ENCODE data around the gene GSK3B. TPM values are rescaled to one million over a fixed set of nuclear protein-coding genes. Genes with fewer than 3 reads are reported as not detected.
A peak's percentile ranks its signal among the peaks of the same experiment; 100 is the strongest.

GSK3B gene
- total and polyA plus RNA-seq, 2 donors from 2014 or later, result 6.4 to 52.1 TPM

DNA sequence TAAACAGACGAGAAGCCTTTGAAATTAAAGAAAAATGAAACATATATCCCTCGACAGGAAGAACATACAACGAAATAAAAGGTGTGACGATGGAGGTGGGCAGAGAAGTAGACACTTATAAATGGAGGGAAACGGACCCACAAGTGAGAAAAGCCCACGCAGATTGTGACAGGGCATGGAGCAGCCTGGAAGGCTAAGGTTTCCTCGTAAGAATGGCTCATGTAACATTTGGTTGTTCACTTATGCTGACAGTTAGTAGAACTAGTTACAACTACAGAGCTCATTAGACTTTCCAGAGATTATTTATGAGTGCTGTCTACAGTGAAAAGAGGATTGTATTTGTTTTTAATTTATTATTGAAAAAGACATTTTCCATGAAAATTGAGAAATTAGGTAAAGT is 229.8 kb downstream of the GSK3B start:
- intact Hi-C loops (cut with DNase I), result no loop called here
- Histone ChIP-seq H3K36me3 (ENCODE audit: control insufficient read depth in 2 of 3, insufficient read depth in 3 of 3, low read length in 3 of 3) (peaks cover 0 to 13% (median 8%) of the 10 kb centered on the region in 3 donors), H3K9me3 (ENCODE audit: control insufficient read depth in 2 of 3, insufficient read depth in 1 of 3, low read length in 3 of 3) (no peaks in the 10 kb centered on the region), H3K27me3 (ENCODE audit: control insufficient read depth, insufficient read depth, low read length) (no peaks in the 10 kb centered on the region), H3K4me3 (ENCODE audit: low read length in 3 of 3) (no peak overlapping the region), H3K9ac (ENCODE audit: low read length in 3 of 3) (no peak overlapping the region), H3K4me1 (ENCODE audit: control insufficient read depth in 2 of 3, insufficient read depth in 2 of 3, low read depth in 1 of 3, low read length in 3 of 3) (no peaks in the 10 kb centered on the region), H3K27ac (ENCODE audit: low read depth in 2 of 2, low read length in 2 of 2) (no peak overlapping the region)
- TF ChIP-seq, protein P1, sequence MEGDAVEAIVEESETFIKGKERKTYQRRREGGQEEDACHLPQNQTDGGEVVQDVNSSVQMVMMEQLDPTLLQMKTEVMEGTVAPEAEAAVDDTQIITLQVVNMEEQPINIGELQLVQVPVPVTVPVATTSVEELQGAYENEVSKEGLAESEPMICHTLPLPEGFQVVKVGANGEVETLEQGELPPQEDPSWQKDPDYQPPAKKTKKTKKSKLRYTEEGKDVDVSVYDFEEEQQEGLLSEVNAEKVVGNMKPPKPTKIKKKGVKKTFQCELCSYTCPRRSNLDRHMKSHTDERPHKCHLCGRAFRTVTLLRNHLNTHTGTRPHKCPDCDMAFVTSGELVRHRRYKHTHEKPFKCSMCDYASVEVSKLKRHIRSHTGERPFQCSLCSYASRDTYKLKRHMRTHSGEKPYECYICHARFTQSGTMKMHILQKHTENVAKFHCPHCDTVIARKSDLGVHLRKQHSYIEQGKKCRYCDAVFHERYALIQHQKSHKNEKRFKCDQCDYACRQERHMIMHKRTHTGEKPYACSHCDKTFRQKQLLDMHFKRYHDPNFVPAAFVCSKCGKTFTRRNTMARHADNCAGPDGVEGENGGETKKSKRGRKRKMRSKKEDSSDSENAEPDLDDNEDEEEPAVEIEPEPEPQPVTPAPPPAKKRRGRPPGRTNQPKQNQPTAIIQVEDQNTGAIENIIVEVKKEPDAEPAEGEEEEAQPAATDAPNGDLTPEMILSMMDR (IDR thresholded peaks at IDR 0.05; ENCODE audit: borderline replicate concordance, extremely low read depth, insufficient read depth), result no peak
- FAIRE-seq (no peak), DNase-seq (peak in 3 of 5 donors; percentile 30 to 78 (median 58))

DNA sequence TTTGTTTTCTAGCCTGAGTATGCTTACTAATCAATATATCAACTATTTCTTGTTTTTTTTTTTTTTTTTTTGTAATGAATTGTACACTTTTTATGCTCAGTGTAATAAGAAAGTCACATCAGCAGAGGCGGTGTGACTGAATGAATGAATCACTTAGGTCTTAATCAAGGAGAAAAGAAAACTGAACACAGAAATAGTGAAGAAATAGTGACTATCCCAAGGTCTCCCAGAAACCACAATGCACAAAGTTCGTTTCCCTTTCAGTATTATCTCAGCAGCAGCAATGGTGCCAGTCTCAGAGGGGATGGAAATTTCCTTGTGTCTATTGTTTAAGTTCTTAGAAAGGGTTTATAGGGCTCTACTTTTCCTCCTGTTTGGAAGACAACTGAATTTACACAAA is 231.6 kb downstream of the GSK3B start:
- Histone ChIP-seq H3K36me3 (ENCODE audit: control insufficient read depth in 2 of 3, insufficient read depth in 3 of 3, low read length in 3 of 3) (peaks cover 1 to 21% (median 8%) of the 10 kb centered on the region in 3 donors), H3K4me1 (ENCODE audit: control insufficient read depth in 2 of 3, insufficient read depth in 2 of 3, low read depth in 1 of 3, low read length in 3 of 3) (no peaks in the 10 kb centered on the region), H3K9ac (ENCODE audit: low read length in 3 of 3) (no peak overlapping the region), H3K27me3 (ENCODE audit: control insufficient read depth, insufficient read depth, low read length) (no peaks in the 10 kb centered on the region), H3K27ac (ENCODE audit: low read depth in 2 of 2, low read length in 2 of 2) (no peak overlapping the region), H3K9me3 (ENCODE audit: control insufficient read depth in 2 of 3, insufficient read depth in 1 of 3, low read length in 3 of 3) (peaks cover 2 to 8% (median 2%) of the 10 kb centered on the region in 3 donors), H3K4me3 (ENCODE audit: low read length in 3 of 3) (no peak overlapping the region)
- DNase-seq (no peak), FAIRE-seq (no peak)
- intact Hi-C loops (cut with DNase I), result no loop called here
- TF ChIP-seq, protein P1 (IDR thresholded peaks at IDR 0.05; ENCODE audit: borderline replicate concordance, extremely low read depth, insufficient read depth), result no peak

DNA sequence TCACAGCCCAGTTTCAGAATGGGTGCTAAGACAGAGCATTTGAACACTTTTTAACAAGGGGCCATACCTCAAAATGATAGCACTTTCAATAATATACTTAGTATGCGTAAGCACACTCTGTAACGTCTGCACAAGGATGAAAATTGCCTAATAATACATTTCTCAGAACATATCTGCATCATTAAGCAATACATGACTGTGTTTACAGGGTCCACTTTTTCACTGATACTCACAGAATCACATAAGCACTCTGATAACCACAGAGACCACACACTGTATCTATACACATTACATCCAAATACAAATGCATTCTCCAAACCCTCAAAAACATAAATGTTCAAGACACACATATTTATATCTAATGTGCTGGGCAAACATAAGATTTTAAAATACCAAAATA is 232.6 kb downstream of the GSK3B start:
- TF ChIP-seq, protein P1 (IDR thresholded peaks at IDR 0.05; ENCODE audit: borderline replicate concordance, extremely low read depth, insufficient read depth), result no peak
- H3K36me3 ChIP-seq (ENCODE audit: control insufficient read depth in 2 of 3, insufficient read depth in 3 of 3, low read length in 3 of 3), result peaks cover 3 to 21% (median 8%) of the 10 kb centered on the region in 3 donors

DNA sequence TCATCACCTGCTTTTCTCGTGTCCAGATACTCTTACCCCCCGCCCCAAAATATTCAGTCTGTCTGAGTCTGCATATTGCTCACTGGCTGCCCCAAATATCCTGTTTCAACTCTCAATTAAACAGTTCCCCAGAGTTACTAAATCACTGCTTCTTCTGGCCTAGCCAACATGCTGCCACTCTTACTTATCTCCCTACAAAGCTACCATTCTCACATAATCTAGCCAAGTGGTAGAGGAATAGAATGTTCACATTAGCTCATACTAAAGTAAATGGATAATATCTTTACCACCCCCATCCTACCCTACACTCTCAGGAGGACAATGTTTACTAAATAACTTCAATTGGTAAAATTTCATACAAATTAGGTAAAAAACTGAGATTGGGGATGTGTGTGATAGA is 234.5 kb downstream of the GSK3B start:
- FAIRE-seq (no peak), DNase-seq (no peak)
- no peak overlapping the region for H3K27ac ChIP-seq (ENCODE audit: low read depth in 2 of 2, low read length in 2 of 2)
- TF ChIP-seq, protein P1 (IDR thresholded peaks at IDR 0.05; ENCODE audit: borderline replicate concordance, extremely low read depth, insufficient read depth), result no peak
- H3K9me3 ChIP-seq (ENCODE audit: control insufficient read depth in 2 of 3, insufficient read depth in 1 of 3, low read length in 3 of 3), result peaks cover 2 to 9% (median 4%) of the 10 kb centered on the region in 3 donors
- H3K9ac ChIP-seq (ENCODE audit: low read length in 3 of 3), result no peak overlapping the region
- intact Hi-C loops (cut with DNase I), result no loop called here
- no peaks in the 10 kb centered on the region for H3K27me3 ChIP-seq (ENCODE audit: control insufficient read depth, insufficient read depth, low read length)
- H3K4me3 ChIP-seq (ENCODE audit: low read length in 3 of 3), result no peak overlapping the region
- peaks cover 3 to 24% (median 8%) of the 10 kb centered on the region in 3 donors for H3K36me3 ChIP-seq (ENCODE audit: control insufficient read depth in 2 of 3, insufficient read depth in 3 of 3, low read length in 3 of 3)
- no peaks in the 10 kb centered on the region for H3K4me1 ChIP-seq (ENCODE audit: control insufficient read depth in 2 of 3, insufficient read depth in 2 of 3, low read depth in 1 of 3, low read length in 3 of 3)

More for the DNA sequence above, 232.6 kb downstream of the GSK3B start:
- Histone ChIP-seq H3K9ac (ENCODE audit: low read length in 3 of 3) (no peak overlapping the region), H3K4me3 (ENCODE audit: low read length in 3 of 3) (no peak overlapping the region), H3K27me3 (ENCODE audit: control insufficient read depth, insufficient read depth, low read length) (no peaks in the 10 kb centered on the region), H3K27ac (ENCODE audit: low read depth in 2 of 2, low read length in 2 of 2) (no peak overlapping the region), H3K9me3 (ENCODE audit: control insufficient read depth in 2 of 3, insufficient read depth in 1 of 3, low read length in 3 of 3) (peaks cover 2 to 9% (median 2%) of the 10 kb centered on the region in 3 donors), H3K4me1 (ENCODE audit: control insufficient read depth in 2 of 3, insufficient read depth in 2 of 3, low read depth in 1 of 3, low read length in 3 of 3) (no peaks in the 10 kb centered on the region)
- intact Hi-C loops (cut with DNase I), result no loop called here
- no peak for DNase-seq
- no peak for FAIRE-seq

All from kidney (tissue), 14 donors.